Esophagus muscularis mucosa (tissue), 3 donors: ENCODE data around the gene TUBD1.
A peak's percentile ranks its signal among the peaks of the same experiment; 100 is the strongest.

ENCODE experiments used
- POLR2A ChIP-seq: fragments of 450-650 bp; IDR thresholded peaks from one replicate; pipeline ENCODE4 v1.6.1; 2017; ENCODE audit warnings: antibody characterized with exemption, moderate library complexity, mild to moderate bottlenecking, low read depth
- POLR2AphosphoS5 ChIP-seq, 2 donors: sonication (generic); formaldehyde crosslinking; IDR thresholded peaks; one replicate each; pipeline ENCODE4 v1.6.1; 2017; ENCODE audit warnings: antibody characterized with exemption in 2 of 2
- TF ChIP-seq, protein P1 (sequence below), 3 experiments: fragments of 200-600 bp in 2 of 3; fragments of 450-650 bp in 1 of 3; sonication (generic) in 2 of 3; IDR thresholded peaks; one replicate each; pipeline ENCODE4 v1.5.1; 2017 to 2019; ENCODE audit warnings: antibody characterized with exemption in 3 of 3, mild to moderate bottlenecking in 2 of 3, moderate library complexity in 1 of 3

DNA sequence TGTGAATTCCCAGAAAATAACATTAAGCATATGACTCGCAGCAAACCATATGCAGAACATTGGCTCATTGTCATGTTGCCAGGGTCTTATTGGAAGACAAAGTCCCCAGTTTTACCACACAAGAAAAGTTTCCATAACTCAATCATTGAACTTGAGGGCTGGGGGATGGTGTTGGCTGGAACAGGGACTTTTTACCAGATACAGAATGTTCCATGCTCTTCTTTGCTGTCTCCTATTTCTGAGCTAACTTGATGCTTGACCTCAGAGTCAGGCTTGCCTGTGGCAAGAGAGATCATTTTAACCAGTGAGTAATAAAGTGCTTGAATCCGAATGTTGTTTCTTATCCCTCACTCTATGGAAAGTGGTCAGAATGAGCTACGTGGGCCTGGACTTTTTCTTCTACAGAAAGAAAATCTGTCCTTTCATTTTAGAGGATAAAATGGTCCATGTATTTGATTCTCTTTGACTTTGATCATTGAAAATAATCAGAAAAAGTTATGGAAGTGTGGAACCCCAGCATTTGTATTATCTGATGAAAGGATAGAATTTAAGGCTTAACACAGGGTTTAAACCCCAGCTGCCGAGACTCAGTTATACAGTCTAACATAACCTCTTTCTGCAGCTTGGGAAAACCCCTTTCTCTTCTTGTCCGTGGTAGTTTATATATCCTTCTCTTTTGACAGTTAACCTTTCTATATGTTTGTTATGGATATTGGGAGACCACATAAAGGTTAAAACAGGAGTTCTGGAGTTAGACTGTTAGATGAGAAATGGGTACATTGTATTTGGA is 67.0 kb downstream of the TUBD1 start:
- TF ChIP-seq POLR2A (no peak), POLR2AphosphoS5 (IDR thresholded peaks at IDR 0.05) (peak; percentile 79 to 86)
- TF ChIP-seq, protein P1, sequence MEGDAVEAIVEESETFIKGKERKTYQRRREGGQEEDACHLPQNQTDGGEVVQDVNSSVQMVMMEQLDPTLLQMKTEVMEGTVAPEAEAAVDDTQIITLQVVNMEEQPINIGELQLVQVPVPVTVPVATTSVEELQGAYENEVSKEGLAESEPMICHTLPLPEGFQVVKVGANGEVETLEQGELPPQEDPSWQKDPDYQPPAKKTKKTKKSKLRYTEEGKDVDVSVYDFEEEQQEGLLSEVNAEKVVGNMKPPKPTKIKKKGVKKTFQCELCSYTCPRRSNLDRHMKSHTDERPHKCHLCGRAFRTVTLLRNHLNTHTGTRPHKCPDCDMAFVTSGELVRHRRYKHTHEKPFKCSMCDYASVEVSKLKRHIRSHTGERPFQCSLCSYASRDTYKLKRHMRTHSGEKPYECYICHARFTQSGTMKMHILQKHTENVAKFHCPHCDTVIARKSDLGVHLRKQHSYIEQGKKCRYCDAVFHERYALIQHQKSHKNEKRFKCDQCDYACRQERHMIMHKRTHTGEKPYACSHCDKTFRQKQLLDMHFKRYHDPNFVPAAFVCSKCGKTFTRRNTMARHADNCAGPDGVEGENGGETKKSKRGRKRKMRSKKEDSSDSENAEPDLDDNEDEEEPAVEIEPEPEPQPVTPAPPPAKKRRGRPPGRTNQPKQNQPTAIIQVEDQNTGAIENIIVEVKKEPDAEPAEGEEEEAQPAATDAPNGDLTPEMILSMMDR (IDR thresholded peaks at IDR 0.05), result no peak
